SK-N-SH (cell line): ENCODE measurements around the gene SLC26A4. TPM values are rescaled to one million over a fixed set of nuclear protein-coding genes. Genes with fewer than 3 reads are reported as not detected.

ENCODE experiments used
- CTCF ChIA-PET: fragments of 300-600, 350-600 bp; formaldehyde crosslinking; extraction: SDS; loops from one replicate; lab custom pipeline; 2021; lab: Yijun Ruan, JAX
- POLR2A ChIA-PET: fragments of 350-600 bp; sonication (Branson Sonifier 250); formaldehyde crosslinking; extraction: SDS; loops from one replicate; lab custom pipeline; 2020; ENCODE audit warnings: antibody characterized with exemption, inconsistent platforms; lab: Yijun Ruan, JAX
- DNase-seq: peaks from one replicate; pipeline ENCODE4 v3.0.0; 2012
- H2AFZ ChIP-seq: fragments of 200-600 bp; sonication (generic); 2 replicates; pipeline ENCODE4 v1.8.1; 2016; ENCODE audit warnings: antibody characterized with exemption, mild to moderate bottlenecking, low read depth
- H3F3A ChIP-seq: fragments of 200-600 bp; sonication (generic); replicated peaks from 2 replicates; pipeline ENCODE3; 2016; ENCODE audit warnings: antibody characterized with exemption, mild to moderate bottlenecking; ENCODE audit not compliant: insufficient read depth
- H3K27ac ChIP-seq, 2 experiments: fragments of 200-500 bp in 1 of 2; fragments of 200-600 bp in 1 of 2; sonication (Bioruptor generic) in 1 of 2; sonication (generic), shearing (Covaris generic) in 1 of 2; 2 replicates each; pipeline versions ENCODE4 v1.5.1 to v1.6.1; 2014 to 2016; ENCODE audit warnings: low read depth in 2 of 2, inconsistent platforms in 1 of 2, low read length in 1 of 2, mild to moderate bottlenecking in 1 of 2, mixed read lengths in 1 of 2
- H3K27me3 ChIP-seq: fragments of 200-600 bp; sonication (generic), shearing (Covaris generic); 2 replicates; pipeline ENCODE4 v1.6.1; 2016; ENCODE audit warnings: mixed run types; ENCODE audit not compliant: insufficient read depth
- H3K36me3 ChIP-seq, 2 experiments: fragments of 200-500 bp in 1 of 2; fragments of 200-600 bp in 1 of 2; sonication (Bioruptor generic) in 1 of 2; sonication (generic) in 1 of 2; replicated peaks in 1 of 2; 2 replicates each; pipeline versions ENCODE3 to v1.5.1; 2014 to 2016; ENCODE audit warnings: low read length in 1 of 2, mild to moderate bottlenecking in 1 of 2; ENCODE audit not compliant: insufficient read depth in 2 of 2, control insufficient read depth in 1 of 2
- H3K4me1 ChIP-seq, 2 experiments: fragments of 200-500 bp in 1 of 2; fragments of 200-600 bp in 1 of 2; sonication (Bioruptor generic) in 1 of 2; sonication (generic), shearing (Covaris generic) in 1 of 2; 2 replicates each; pipeline versions ENCODE4 v1.5.1 to v1.6.1; 2014 to 2016; ENCODE audit warnings: low read depth in 1 of 2, low read length in 1 of 2, mixed run types in 1 of 2; ENCODE audit not compliant: insufficient read depth in 2 of 2, control insufficient read depth in 1 of 2
- H3K4me2 ChIP-seq: fragments of 200-600 bp; sonication (generic), shearing (Covaris generic); 2 replicates; pipeline ENCODE4 v1.6.1; 2017; ENCODE audit warnings: mixed run types
- H3K4me3 ChIP-seq, 2 experiments: fragments of 200-500 bp in 1 of 2; fragments of 200-600 bp in 1 of 2; sonication (Bioruptor generic) in 1 of 2; sonication (generic), shearing (Covaris generic) in 1 of 2; 2 replicates each; pipeline versions ENCODE4 v1.5.1 to v1.8.1; 2014 to 2016; ENCODE audit warnings: low read depth in 2 of 2, inconsistent platforms in 1 of 2, low read length in 1 of 2, mild to moderate bottlenecking in 1 of 2, mixed read lengths in 1 of 2, moderate library complexity in 1 of 2
- H3K79me2 ChIP-seq: fragments of 200-600 bp; sonication (generic); 2 replicates; pipeline ENCODE4 v1.8.1; 2017; ENCODE audit warnings: mild to moderate bottlenecking; ENCODE audit not compliant: insufficient read depth
- H3K9ac ChIP-seq: fragments of 200-600 bp; sonication (generic); 2 replicates; pipeline ENCODE4 v1.6.1; 2017; ENCODE audit warnings: mixed run types
- H3K9me2 ChIP-seq: fragments of 200-600 bp; sonication (generic); 2 replicates; pipeline ENCODE4 v1.6.1; 2017; ENCODE audit warnings: mixed run types
- H3K9me3 ChIP-seq: fragments of 200-600 bp; sonication (generic); 2 replicates; pipeline ENCODE4 v1.6.1; 2017; ENCODE audit warnings: mixed run types, mild to moderate bottlenecking, moderate library complexity
- H4K20me1 ChIP-seq: fragments of 200-600 bp; sonication (generic); 2 replicates; pipeline ENCODE4 v1.6.1; 2017; ENCODE audit warnings: mild to moderate bottlenecking, mixed run types; ENCODE audit not compliant: insufficient read depth
- FOSL2 ChIP-seq: IDR thresholded peaks from 2 replicates; pipeline ENCODE4 v1.4.0; 2012; ENCODE audit warnings: low read depth, mild to moderate bottlenecking, moderate library complexity, borderline replicate concordance
- MXI1 ChIP-seq: IDR thresholded peaks from 2 replicates; pipeline ENCODE4 v1.6.1; 2012; ENCODE audit warnings: mild to moderate bottlenecking, low read depth, low read length, improper control_type of control experiment
- NFIC ChIP-seq: IDR thresholded peaks from 2 replicates; pipeline ENCODE4 v1.4.0; 2012; ENCODE audit warnings: borderline replicate concordance
- REST ChIP-seq: IDR thresholded peaks from 2 replicates; pipeline ENCODE4 v1.6.1; 2012; ENCODE audit warnings: mild to moderate bottlenecking, low read depth, low read length, moderate library complexity
- RFX5 ChIP-seq: IDR thresholded peaks from 2 replicates; pipeline ENCODE4 v1.6.1; 2012; ENCODE audit warnings: mild to moderate bottlenecking, improper control_type of control experiment, low read length
- SIN3A ChIP-seq: IDR thresholded peaks from 2 replicates; pipeline ENCODE4 v1.6.1; 2012; ENCODE audit warnings: low read depth, mild to moderate bottlenecking, low read length, moderate library complexity, borderline replicate concordance
- SMC3 ChIP-seq: IDR thresholded peaks from 2 replicates; pipeline ENCODE4 v1.6.1; 2012; ENCODE audit warnings: low read depth, low read length, improper control_type of control experiment
- TAF1 ChIP-seq: IDR thresholded peaks from 2 replicates; pipeline ENCODE4 v1.6.1; 2012; ENCODE audit warnings: low read depth, mild to moderate bottlenecking, low read length, moderate library complexity, borderline replicate concordance
- USF1 ChIP-seq: IDR thresholded peaks from 2 replicates; pipeline ENCODE4 v1.4.0; 2012; ENCODE audit warnings: low read depth, borderline replicate concordance
- WGBS: methylation state at CpG from one replicate; pipeline ENCODE4 v1.1.6; 2017; ENCODE audit warnings: low lambda C conversion rate; 5-methylcytosine and 5-hydroxymethylcytosine counted together
- polyA plus RNA-seq, 3 experiments: library from polyadenylated mRNA; depleted of rRNA; stranded (reverse); fragments of >200 nt; gene quantifications; 2 replicates each; pipeline ENCODE4 v1.2.3, GENCODE V29; 2012

Gene SLC26A4
- polyA plus RNA-seq, 1 of the 3 experiments (the other 2 are of a cell fraction), result 0.61 TPM

GRCh38 chr7:107691716-107692115 is 31.1 kb downstream of the SLC26A4 start:
- CTCF ChIA-PET, result interaction anchor here (1.3 kb wide), 1 partner anchor 33 kb away, joined by 3 read pairs; no protein-coding TSS in a partner anchor
- no peak overlapping the region for H3K27ac ChIP-seq
- no peak for DNase-seq
- no peaks in the 10 kb centered on the region for H3F3A ChIP-seq
- no peaks in the 10 kb centered on the region for H3K79me2 ChIP-seq
- no peak overlapping the region for H2AFZ ChIP-seq
- H3K4me3 ChIP-seq, result no peak overlapping the region
- no peak for TF ChIP-seq NFIC
- 0 out of 2 replicates have a peak, but pooled peaks have one; percentile 26 for TF ChIP-seq SIN3A
- TF ChIP-seq RFX5, result no peak
- TF ChIP-seq SMC3, result no peak
- no peak for TF ChIP-seq TAF1
- TF ChIP-seq REST, result no peak
- 0 out of 2 replicates have a peak, but pooled peaks have one; percentile 40 for TF ChIP-seq MXI1
- TF ChIP-seq, all 33 proteins: peak for 2
- H3K9me2 ChIP-seq, result no peaks in the 10 kb centered on the region
- H3K9me3 ChIP-seq, result no peaks in the 10 kb centered on the region
- POLR2A ChIA-PET, result no interaction called here
- H3K4me2 ChIP-seq, result peak overlapping the region; percentile 7; the same call in 1 of the 2 replicates
- H3K36me3 ChIP-seq, result no peaks in the 10 kb centered on the region
- H3K4me1 ChIP-seq, result peaks cover 13 to 16% of the 10 kb centered on the region in 2 experiments; a peak in 3 of 4 replicates
- no peaks in the 10 kb centered on the region for H3K27me3 ChIP-seq
- no peak overlapping the region for H3K9ac ChIP-seq
- 77% methylated on average over 3 of the region's 3 CpGs for WGBS
- no peaks in the 10 kb centered on the region for H4K20me1 ChIP-seq

GRCh38 chr7:107692501-107692900 is 31.9 kb downstream of the SLC26A4 start:
- peaks cover 13 to 23% of the 10 kb centered on the region in 2 experiments; a peak in 3 of 4 replicates for H3K4me1 ChIP-seq
- H3K9me2 ChIP-seq, result no peaks in the 10 kb centered on the region
- H3K9ac ChIP-seq, result no peak overlapping the region
- no peaks in the 10 kb centered on the region for H3F3A ChIP-seq
- POLR2A ChIA-PET, result no interaction called here
- H3K4me3 ChIP-seq, result no peak overlapping the region
- DNase-seq, result no peak
- H3K79me2 ChIP-seq, result no peaks in the 10 kb centered on the region
- 70% methylated on average over 1 of the region's 1 CpG for WGBS
- no peak overlapping the region for H2AFZ ChIP-seq
- no peaks in the 10 kb centered on the region for H3K27me3 ChIP-seq
- no peaks in the 10 kb centered on the region for H4K20me1 ChIP-seq
- H3K36me3 ChIP-seq, result no peaks in the 10 kb centered on the region
- no peak for TF ChIP-seq USF1
- peak; percentile 35; the same call in 1 of the 2 replicates for TF ChIP-seq FOSL2
- TF ChIP-seq, all 33 proteins: peak for 1
- H3K27ac ChIP-seq, result no peak overlapping the region
- CTCF ChIA-PET, result interaction anchor here (1.3 kb wide), 1 partner anchor 32 kb away, joined by 3 read pairs; no protein-coding TSS in a partner anchor
- no peaks in the 10 kb centered on the region for H3K9me3 ChIP-seq
- peak overlapping the region; percentile 7 for H3K4me2 ChIP-seq
